Kidney epithelial cell (primary cell): Measurements from ENCODE around the gene RAD51B. TPM values are rescaled to one million over a fixed set of nuclear protein-coding genes. Genes with fewer than 3 reads are reported as not detected.

Experiments used
- DNase-seq: peaks from one replicate; pipeline ENCODE4 v3.0.0-alpha.2; 2010; ENCODE audit warnings: low read depth
- H3K27me3 ChIP-seq: 2 replicates; pipeline ENCODE4 v1.6.0; 2011; ENCODE audit warnings: low read length; ENCODE audit not compliant: control insufficient read depth, insufficient read depth
- H3K36me3 ChIP-seq: 2 replicates; pipeline ENCODE4 v1.5.1; 2011; ENCODE audit warnings: low read length; ENCODE audit not compliant: control insufficient read depth, insufficient read depth
- H3K4me3 ChIP-seq: 2 replicates; pipeline ENCODE4 v1.5.1; 2011; ENCODE audit warnings: low read depth, mild to moderate bottlenecking, control low read depth, low read length
- total RNA-seq: library from RNA; depleted of rRNA; stranded (reverse); fragments of >200 nt; gene quantifications from 2 replicates; pipeline ENCODE4 v1.2.3, GENCODE V29; 2015
- TF ChIP-seq, protein P1 (sequence below): IDR thresholded peaks from 2 replicates; pipeline ENCODE4 v1.5.1; 2011; ENCODE audit warnings: mild to moderate bottlenecking, moderate library complexity, low read length, control low read depth, inconsistent platforms; ENCODE audit not compliant: insufficient read depth, poor library complexity, severe bottlenecking

The RAD51B gene
- total RNA-seq, 1 donor from 2014 or later, result 9.5 TPM

DNA sequence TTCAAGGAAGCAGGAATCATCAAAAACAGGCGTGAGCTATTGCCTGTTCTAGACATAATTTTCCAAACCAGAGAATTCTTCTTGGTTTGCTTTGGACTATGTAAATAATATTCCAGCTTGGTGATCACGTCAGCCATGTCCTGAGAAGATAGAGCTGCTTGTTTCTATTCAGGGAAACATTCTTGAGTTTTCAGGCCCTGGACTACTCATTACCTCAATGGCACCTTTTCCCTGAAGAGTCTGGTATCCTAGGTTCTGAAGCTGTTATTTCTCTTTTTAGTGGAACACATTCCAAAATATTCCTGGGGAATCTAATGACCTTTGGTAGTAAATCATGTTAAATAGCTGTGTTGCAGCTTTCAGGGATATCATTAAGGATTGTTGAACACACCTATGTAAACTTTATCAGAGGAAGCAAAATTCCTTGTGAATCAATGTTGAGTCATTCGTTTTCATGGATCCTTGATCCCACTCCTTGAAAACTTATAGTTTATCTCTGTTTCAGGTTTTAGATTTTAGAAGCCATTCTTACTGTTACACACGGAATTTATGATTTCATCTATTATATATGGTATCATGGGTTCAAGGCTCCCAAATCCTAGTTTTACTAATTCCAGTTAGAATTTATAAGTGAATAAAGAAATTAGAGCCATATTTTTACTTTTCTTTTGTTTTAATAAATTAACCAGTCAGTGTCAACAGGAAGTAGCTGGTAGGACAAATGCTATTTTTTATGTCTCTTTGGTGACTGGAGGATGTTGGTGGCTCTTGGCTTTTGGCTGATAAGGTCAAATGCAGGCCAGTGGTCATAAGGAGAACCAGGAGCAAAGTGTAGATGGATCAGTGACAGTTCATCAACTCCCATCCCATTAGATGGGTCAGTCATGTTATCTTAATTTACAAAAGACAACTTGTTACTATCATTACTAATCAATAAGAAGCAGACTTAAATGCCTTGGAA is 593.2 kb downstream of the RAD51B start:
- DNase-seq, result no peak

DNA sequence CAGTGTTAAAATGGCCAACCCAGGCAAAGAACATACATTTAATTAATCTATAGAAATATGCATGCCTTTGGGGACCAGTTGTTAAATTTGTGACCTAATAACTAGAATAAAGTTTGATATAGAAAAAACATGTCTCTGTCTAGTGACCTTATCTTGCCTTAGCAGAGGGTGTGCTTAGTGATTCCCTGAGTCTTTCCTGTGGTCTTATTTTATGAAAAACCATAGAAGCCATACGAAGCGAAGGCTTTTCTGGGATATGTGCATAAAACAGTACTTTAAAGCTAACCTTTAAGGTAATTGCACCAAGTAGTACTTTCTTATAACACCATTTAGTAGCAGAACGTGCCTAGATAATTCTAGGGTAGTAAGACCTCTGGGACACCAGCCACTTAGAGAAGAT is 593.9 kb downstream of the RAD51B start:
- no peak for DNase-seq
- Histone ChIP-seq H3K4me3 (no peak overlapping the region), H3K27me3 (no peaks in the 10 kb centered on the region), H3K36me3 (no peaks in the 10 kb centered on the region)
- TF ChIP-seq, protein P1, sequence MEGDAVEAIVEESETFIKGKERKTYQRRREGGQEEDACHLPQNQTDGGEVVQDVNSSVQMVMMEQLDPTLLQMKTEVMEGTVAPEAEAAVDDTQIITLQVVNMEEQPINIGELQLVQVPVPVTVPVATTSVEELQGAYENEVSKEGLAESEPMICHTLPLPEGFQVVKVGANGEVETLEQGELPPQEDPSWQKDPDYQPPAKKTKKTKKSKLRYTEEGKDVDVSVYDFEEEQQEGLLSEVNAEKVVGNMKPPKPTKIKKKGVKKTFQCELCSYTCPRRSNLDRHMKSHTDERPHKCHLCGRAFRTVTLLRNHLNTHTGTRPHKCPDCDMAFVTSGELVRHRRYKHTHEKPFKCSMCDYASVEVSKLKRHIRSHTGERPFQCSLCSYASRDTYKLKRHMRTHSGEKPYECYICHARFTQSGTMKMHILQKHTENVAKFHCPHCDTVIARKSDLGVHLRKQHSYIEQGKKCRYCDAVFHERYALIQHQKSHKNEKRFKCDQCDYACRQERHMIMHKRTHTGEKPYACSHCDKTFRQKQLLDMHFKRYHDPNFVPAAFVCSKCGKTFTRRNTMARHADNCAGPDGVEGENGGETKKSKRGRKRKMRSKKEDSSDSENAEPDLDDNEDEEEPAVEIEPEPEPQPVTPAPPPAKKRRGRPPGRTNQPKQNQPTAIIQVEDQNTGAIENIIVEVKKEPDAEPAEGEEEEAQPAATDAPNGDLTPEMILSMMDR, result no peak

More for the DNA sequence above, 593.2 kb downstream of the RAD51B start:
- no peaks in the 10 kb centered on the region for H3K36me3 ChIP-seq
- H3K27me3 ChIP-seq, result no peaks in the 10 kb centered on the region
- TF ChIP-seq, protein P1, result no peak
- no peak overlapping the region for H3K4me3 ChIP-seq

DNA sequence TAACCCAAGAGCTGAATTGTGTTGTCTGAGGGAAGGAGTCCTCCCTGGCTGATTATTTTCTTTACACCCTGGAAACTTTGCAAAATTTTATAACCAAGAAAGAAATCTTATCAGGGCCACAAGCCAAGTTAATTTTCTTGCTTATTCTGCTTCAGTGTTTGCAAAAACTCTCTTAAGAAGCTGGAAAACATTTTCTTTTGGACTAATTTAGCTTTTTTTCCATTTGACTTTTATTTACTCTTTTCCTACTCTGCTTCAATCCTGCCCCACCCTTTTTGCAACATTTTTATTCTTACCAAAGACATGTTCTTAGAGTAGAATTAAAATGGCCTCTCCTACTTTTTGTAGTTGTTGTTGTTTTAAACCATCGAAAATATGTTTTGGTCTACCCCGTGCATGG is 594.5 kb downstream of the RAD51B start:
- Histone ChIP-seq H3K4me3 (no peak overlapping the region), H3K36me3 (no peaks in the 10 kb centered on the region), H3K27me3 (no peaks in the 10 kb centered on the region)
- DNase-seq, result no peak
- TF ChIP-seq, protein P1, result no peak

DNA sequence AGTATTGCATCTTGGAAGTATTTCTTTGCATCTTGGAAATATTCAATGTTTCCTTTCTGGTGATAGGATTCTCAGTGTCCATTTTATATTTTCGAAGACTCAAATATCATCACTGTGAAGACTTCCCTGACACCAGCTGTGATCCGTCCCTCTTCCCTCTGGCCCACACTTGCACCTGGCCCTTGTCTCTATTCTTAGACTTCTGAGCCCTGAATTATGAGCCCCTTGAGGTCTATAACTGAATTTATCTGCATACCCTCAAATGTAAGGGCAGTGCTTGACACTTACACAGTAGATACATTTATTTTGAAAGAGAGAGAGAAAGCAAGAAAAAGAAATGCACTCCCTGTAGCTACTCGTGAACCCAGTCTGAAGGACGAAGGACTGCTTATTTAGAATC is 596.6 kb downstream of the RAD51B start:
- TF ChIP-seq, protein P1, result no peak

DNA sequence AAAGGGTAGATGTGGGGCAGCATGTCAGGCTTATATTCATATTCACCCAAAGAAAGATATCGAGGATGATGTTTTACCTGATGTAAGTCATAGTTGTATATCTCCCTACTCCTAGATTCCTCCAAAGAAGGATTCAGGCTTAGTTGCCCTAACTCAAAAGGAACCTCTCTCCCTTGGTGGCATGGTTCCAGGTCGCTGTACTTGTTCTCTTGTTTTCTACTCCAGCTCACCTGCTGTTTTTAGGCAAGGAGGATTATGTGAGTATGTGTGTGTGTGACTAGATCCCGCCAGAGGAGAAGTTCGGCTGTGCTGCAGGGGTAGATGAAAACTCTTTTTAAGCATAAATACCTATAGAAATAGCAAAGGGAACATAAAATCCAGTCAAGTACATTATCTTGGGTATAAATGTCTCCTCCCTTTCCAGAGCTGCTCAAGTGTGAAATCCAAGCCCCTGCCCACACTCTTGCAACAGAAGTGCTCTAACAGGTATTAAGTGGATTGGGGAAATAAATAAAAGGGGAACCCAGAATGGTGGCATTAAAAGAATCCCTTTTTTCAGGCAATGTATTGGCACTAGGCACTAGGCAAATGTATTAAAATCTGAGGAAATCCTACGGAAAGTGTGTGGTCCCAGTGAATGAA is 597.6 kb downstream of the RAD51B start:
- no peaks in the 10 kb centered on the region for H3K27me3 ChIP-seq
- no peak overlapping the region for H3K4me3 ChIP-seq
- no peak for DNase-seq
- H3K36me3 ChIP-seq, result no peaks in the 10 kb centered on the region
- TF ChIP-seq, protein P1, result no peak

More for the DNA sequence above, 596.6 kb downstream of the RAD51B start:
- H3K27me3 ChIP-seq, result no peaks in the 10 kb centered on the region
- no peak for DNase-seq
- H3K4me3 ChIP-seq, result no peak overlapping the region
- no peaks in the 10 kb centered on the region for H3K36me3 ChIP-seq
